A673 (cell line): Measurements from ENCODE around the gene LTB4R. TPM values are rescaled to one million over a fixed set of nuclear protein-coding genes. Genes with fewer than 3 reads are reported as not detected.

Source experiments
- BruUV-seq: library from RNA; stranded (reverse); fragments of 400-500 nt; replicated peaks from 2 replicates; lab custom pipeline; 2021; lab: Mats Ljungman, UMichigan
- CTCF ChIA-PET: fragments of 300-600 bp; sonication (Branson Sonifier 250); formaldehyde crosslinking; loops from one replicate; lab custom pipeline; 2022; ENCODE audit warnings: antibody characterized with exemption; lab: Charles Lee
- POLR2A ChIA-PET: fragments of 300-600 bp; sonication (Branson Sonifier 250); formaldehyde crosslinking; loops from one replicate; lab custom pipeline; 2022; ENCODE audit warnings: antibody characterized with exemption; ENCODE audit not compliant: low non-redundant PET; lab: Charles Lee
- DNase-seq: peaks from one replicate; pipeline ENCODE4 v3.0.0-alpha.2; 2015; ENCODE audit warnings: low spot score
- H3K27ac ChIP-seq: fragments of 200-600 bp; sonication (generic); 2 replicates; pipeline ENCODE4 v1.5.1; 2016; ENCODE audit warnings: mixed run types, low read depth, mild to moderate bottlenecking, mixed read lengths, antibody characterized with exemption, low read length; ENCODE audit not compliant: poor library complexity, severe bottlenecking
- H3K27me3 ChIP-seq: fragments of 200-600 bp; sonication (generic); replicated peaks from 2 replicates; pipeline ENCODE4 v1.6.1; 2017; ENCODE audit warnings: mixed run types, low read depth, mild to moderate bottlenecking, mixed read lengths, antibody characterized with exemption, low read length; ENCODE audit not compliant: insufficient read depth, poor library complexity
- H3K36me3 ChIP-seq: fragments of 200-600 bp; sonication (generic); 2 replicates; pipeline ENCODE4 v1.6.1; 2016; ENCODE audit warnings: mixed run types, mild to moderate bottlenecking, mixed read lengths, antibody characterized with exemption, low read length; ENCODE audit not compliant: insufficient read depth, poor library complexity, severe bottlenecking
- H3K4me1 ChIP-seq: fragments of 200-600 bp; sonication (generic); 2 replicates; pipeline ENCODE4 v1.6.1; 2017; ENCODE audit warnings: mixed run types, mild to moderate bottlenecking, mixed read lengths, antibody characterized with exemption, low read length; ENCODE audit not compliant: insufficient read depth, poor library complexity, severe bottlenecking
- H3K4me3 ChIP-seq: fragments of 200-600 bp; sonication (generic); 2 replicates; pipeline ENCODE4 v1.5.1; 2016; ENCODE audit warnings: low read depth, mixed run types, mild to moderate bottlenecking, mixed read lengths, low read length; ENCODE audit not compliant: poor library complexity, severe bottlenecking
- H3K9me3 ChIP-seq: fragments of 200-600 bp; sonication (generic); 2 replicates; pipeline ENCODE4 v1.6.1; 2016; ENCODE audit warnings: mixed run types, low read depth, mild to moderate bottlenecking, mixed read lengths, antibody characterized with exemption, low read length; ENCODE audit not compliant: poor library complexity, severe bottlenecking
- CTCF ChIP-seq: fragments of 300-800, 200-600 bp; sonication (generic); conservative IDR thresholded peaks from 2 replicates; pipeline ENCODE4 v1.5.1; 2017; ENCODE audit warnings: low read depth, mild to moderate bottlenecking, antibody characterized with exemption, low read length, moderate library complexity, mixed read lengths
- EZH2 ChIP-seq: fragments of 200-600 bp; sonication (generic); IDR thresholded peaks from 2 replicates; pipeline ENCODE4 v1.6.1; 2017; ENCODE audit warnings: borderline replicate concordance, low read depth, mild to moderate bottlenecking, mixed read lengths, antibody characterized with exemption, low read length; ENCODE audit not compliant: poor library complexity, severe bottlenecking
- intact Hi-C: fragments of 100-400 bp; cut with micrococcal nuclease; formaldehyde crosslinking; loops from one replicate; pipeline ENCODE4 v1.10.0; 2022; ENCODE audit not compliant: unreplicated experiment
- total RNA-seq: library from RNA; stranded (reverse); gene quantifications from 2 replicates; pipeline ENCODE4 v1.2.3, GENCODE V29; 2021

LTB4R gene
- total RNA-seq, 1 experiment from 2014 or later, result 6.6 TPM

GRCh38 chr14:24291446-24292117, 19.7 kb upstream of the LTB4R start:
- ChIA-PET POLR2A (no interaction called here), CTCF (no interaction called here)
- no peak overlapping the region for H3K4me3 ChIP-seq
- DNase-seq, result no peak
- no peaks in the 10 kb centered on the region for H3K36me3 ChIP-seq
- no peaks in the 10 kb centered on the region for H3K4me1 ChIP-seq
- no TSS peak for BruUV-seq
- no peak overlapping the region for H3K27ac ChIP-seq
- H3K27me3 ChIP-seq, result no peaks in the 10 kb centered on the region
- TF ChIP-seq EZH2 (no peak), CTCF (no peak)
- intact Hi-C loops, result no loop called here
- H3K9me3 ChIP-seq, result no peaks in the 10 kb centered on the region

GRCh38 chr14:24292118-24292807, 19.0 kb upstream of the LTB4R start:
- H3K27ac ChIP-seq, result no peak overlapping the region
- DNase-seq, result no peak
- no TSS peak for BruUV-seq
- no peaks in the 10 kb centered on the region for H3K4me1 ChIP-seq
- no peaks in the 10 kb centered on the region for H3K9me3 ChIP-seq
- H3K27me3 ChIP-seq, result no peaks in the 10 kb centered on the region
- TF ChIP-seq EZH2, result no peak
- no peak for TF ChIP-seq CTCF
- intact Hi-C loops, result no loop called here
- H3K4me3 ChIP-seq, result no peak overlapping the region
- H3K36me3 ChIP-seq, result no peaks in the 10 kb centered on the region
- ChIA-PET POLR2A (no interaction called here), CTCF (no interaction called here)

GRCh38 chr14:24293525-24293924, 17.8 kb upstream of the LTB4R start:
- Histone ChIP-seq H3K4me1 (no peaks in the 10 kb centered on the region), H3K4me3 (no peak overlapping the region), H3K27me3 (no peaks in the 10 kb centered on the region), H3K9me3 (no peaks in the 10 kb centered on the region), H3K36me3 (no peaks in the 10 kb centered on the region), H3K27ac (no peak overlapping the region)
- no TSS peak for BruUV-seq
- TF ChIP-seq CTCF (no peak), EZH2 (no peak)
- intact Hi-C loops, result no loop called here
- no peak for DNase-seq
- CTCF ChIA-PET, result no interaction called here
- POLR2A ChIA-PET, result no interaction called here
